Fibroblast of skin of scalp (primary cell): ENCODE data around the gene SLC9A1.
"Not testable (repeated sequence)": the region's sequence is repeated elsewhere in the genome, so short reads cannot be mapped to it uniquely, and the experiment has no call there.

ENCODE experiments used
- DNase-seq: peaks from one replicate; pipeline ENCODE4 v3.0.0-alpha.2; 2013

The SLC9A1 gene

GRCh38 chr1:27130798-27131197, 24.1 kb downstream of the SLC9A1 start:
- DNase-seq: no peak

- DNase-seq: no peak
Measured at GRCh38 chr1:27129225-27129624, 25.7 kb downstream of the SLC9A1 start.

GRCh38 chr1:27127419-27127818, 27.5 kb downstream of the SLC9A1 start:
- no peak for DNase-seq

- no peak for DNase-seq
Measured at GRCh38 chr1:27126391-27126790, 28.5 kb downstream of the SLC9A1 start.

GRCh38 chr1:27125125-27125524, 29.8 kb downstream of the SLC9A1 start:
- DNase-seq: not testable (repeated sequence)

- no peak for DNase-seq
Measured at GRCh38 chr1:27124405-27124804, 30.5 kb downstream of the SLC9A1 start.

GRCh38 chr1:27122652-27123051, 32.3 kb downstream of the SLC9A1 start:
- peak; percentile 87 for DNase-seq

GRCh38 chr1:27120854-27121253, 34.1 kb downstream of the SLC9A1 start:
- no peak for DNase-seq

- peak; percentile 67 for DNase-seq
Measured at GRCh38 chr1:27118440-27118689, 36.6 kb downstream of the SLC9A1 start.

- peak; percentile 17 for DNase-seq
Measured at GRCh38 chr1:27117733-27118439, 37.0 kb downstream of the SLC9A1 start.

- peak; percentile 43 for DNase-seq
Measured at GRCh38 chr1:27116697-27117096, 38.2 kb downstream of the SLC9A1 start.

- DNase-seq: no peak
Measured at GRCh38 chr1:27116232-27116631, 38.7 kb downstream of the SLC9A1 start.

GRCh38 chr1:27114546-27114945, 40.4 kb downstream of the SLC9A1 start:
- no peak for DNase-seq

GRCh38 chr1:27113861-27114260, 41.1 kb downstream of the SLC9A1 start:
- DNase-seq: no peak

GRCh38 chr1:27111626-27112573, 43.0 kb downstream of the SLC9A1 start:
- DNase-seq: peak; percentile 96

- DNase-seq: peak; percentile 20
Measured at GRCh38 chr1:27109103-27109822, 45.7 kb downstream of the SLC9A1 start.

- DNase-seq: no peak
Measured at GRCh38 chr1:27108588-27108987, 46.3 kb downstream of the SLC9A1 start.

GRCh38 chr1:27106561-27107323, 48.2 kb downstream of the SLC9A1 start:
- DNase-seq: no peak

GRCh38 chr1:27105018-27105417, 49.9 kb downstream of the SLC9A1 start:
- no peak for DNase-seq

GRCh38 chr1:27103498-27103897, 51.4 kb downstream of the SLC9A1 start:
- no peak for DNase-seq

GRCh38 chr1:27102707-27103468, 52.0 kb downstream of the SLC9A1 start:
- peak; percentile 57 for DNase-seq
